HepG2 (cell line): ENCODE measurements around the gene TSEN54. TPM values are rescaled to one million over a fixed set of nuclear protein-coding genes. Genes with fewer than 3 reads are reported as not detected.

Experiments
- ATAC-seq: fragments of 200-7000 bp; cut with Tn5 transposase; 3 replicates; pipeline ENCODE4 v1.9.1; 2020; ENCODE audit warnings: mild to moderate bottlenecking, moderate library complexity
- BruUV-seq: library from RNA; stranded (reverse); fragments of 400-500 nt; replicated peaks from 2 replicates; lab custom pipeline; 2021; lab: Mats Ljungman, UMichigan
- CTCF ChIA-PET: fragments of 300-600 bp; formaldehyde crosslinking; extraction: SDS; loops from one replicate; lab custom pipeline; 2021; ENCODE audit warnings: low total read pairs, inconsistent platforms, low intra/inter-chr PET ratio; lab: Yijun Ruan, JAX
- POLR2A ChIA-PET: fragments of 350-600 bp; sonication (Branson Sonifier 250); formaldehyde crosslinking; loops from one replicate; lab custom pipeline; 2020; ENCODE audit warnings: antibody characterized with exemption, inconsistent platforms; lab: Yijun Ruan, JAX
- DNase-seq: peaks from one replicate; pipeline ENCODE4 v3.0.0-alpha.2; 2015; ENCODE audit warnings: low spot score
- FAIRE-seq: peaks from 3 replicates; lab custom pipeline; 2011; peaks lifted over from hg19 to GRCh38; lab: Jason Lieb, UNC
- H2AFZ ChIP-seq: one replicate; pipeline ENCODE4 v1.6.1; 2011; ENCODE audit warnings: low read length, inconsistent platforms
- H3K27ac ChIP-seq: fragments of 300-600 bp; 3 replicates; pipeline ENCODE4 v1.8.0; 2011; ENCODE audit warnings: mixed run types, mild to moderate bottlenecking, mixed read lengths, low read length, inconsistent platforms; ENCODE audit not compliant: insufficient read depth; ENCODE audit errors: extremely low read length
- H3K27me3 ChIP-seq, 2 experiments: fragments of 200-600 bp in 1 of 2; 2 replicates in 1 of 2; 3 replicates in 1 of 2; pipeline versions ENCODE4 v1.6.0 to v1.8.0; 2011; ENCODE audit warnings: low read length in 2 of 2, mild to moderate bottlenecking in 2 of 2, moderate library complexity in 2 of 2, inconsistent platforms in 1 of 2; ENCODE audit not compliant: insufficient read depth in 2 of 2, control insufficient read depth in 1 of 2
- H3K36me3 ChIP-seq, 2 experiments: fragments of 200-600 bp in 1 of 2; replicated peaks in 1 of 2; 2 replicates in 1 of 2; 3 replicates in 1 of 2; pipeline versions ENCODE4 v1.5.1 to v1.8.0; 2011; ENCODE audit warnings: low read length in 2 of 2, inconsistent platforms in 1 of 2; ENCODE audit not compliant: insufficient read depth in 2 of 2, control insufficient read depth in 1 of 2
- H3K4me1 ChIP-seq: 2 replicates; pipeline ENCODE4 v1.5.1; 2012; ENCODE audit warnings: low read length, inconsistent platforms; ENCODE audit not compliant: insufficient read depth
- H3K4me2 ChIP-seq: 2 replicates; pipeline ENCODE4 v1.6.0; 2011; ENCODE audit warnings: low read depth, low read length, inconsistent platforms
- H3K4me3 ChIP-seq, 3 experiments: fragments of 200-600 bp in 1 of 3; sonication (generic), shearing (Covaris generic) in 1 of 3; replicated peaks in 1 of 3; 2 replicates each; pipeline ENCODE4 v1.5.1; 2011 to 2016; ENCODE audit warnings: low read length in 3 of 3, inconsistent platforms in 2 of 3, low read depth in 2 of 3, mild to moderate bottlenecking in 2 of 3, control low read depth in 1 of 3, mixed read lengths in 1 of 3; ENCODE audit not compliant: insufficient read depth in 1 of 3
- H3K79me2 ChIP-seq: one replicate; pipeline ENCODE4 v1.6.1; 2011; ENCODE audit warnings: low read length, inconsistent platforms; ENCODE audit not compliant: insufficient read depth
- H3K9ac ChIP-seq: 2 replicates; pipeline ENCODE4 v1.6.0; 2011; ENCODE audit warnings: mild to moderate bottlenecking, low read depth, low read length, inconsistent platforms; ENCODE audit not compliant: insufficient read depth
- H3K9me3 ChIP-seq: 2 replicates; pipeline ENCODE4 v1.5.1; 2012; ENCODE audit warnings: mild to moderate bottlenecking, low read length
- H4K20me1 ChIP-seq: 2 replicates; pipeline ENCODE4 v1.6.0; 2011; ENCODE audit warnings: inconsistent platforms, mild to moderate bottlenecking, low read length, moderate library complexity; ENCODE audit not compliant: insufficient read depth
- ATRX ChIP-seq: sonication (generic); formaldehyde crosslinking; IDR thresholded peaks from 2 replicates; pipeline ENCODE4 v1.4.0; 2020; ENCODE audit warnings: missing genetic modification reagents, borderline replicate concordance
- JUN ChIP-seq: sonication (generic); formaldehyde crosslinking; IDR thresholded peaks from 2 replicates; pipeline ENCODE4 v1.4.0; 2020; ENCODE audit warnings: mild to moderate bottlenecking, missing genetic modification reagents
- MBD4 ChIP-seq: IDR thresholded peaks from 2 replicates; pipeline ENCODE4 v1.6.1; 2012; ENCODE audit warnings: low read length, inconsistent platforms, borderline replicate concordance
- NCOA1 ChIP-seq: sonication (generic); formaldehyde crosslinking; IDR thresholded peaks from 2 replicates; pipeline ENCODE4 v1.9.0; 2021; ENCODE audit warnings: missing genetic modification reagents
- RBM22 ChIP-seq: fragments of 200-400 bp; formaldehyde crosslinking; optimal IDR thresholded peaks from 2 replicates; pipeline ENCODE3; 2017; ENCODE audit warnings: mild to moderate bottlenecking, low read length, moderate library complexity
- RFX3 ChIP-seq: IDR thresholded peaks from 2 replicates; pipeline ENCODE4 v1.6.1; 2016; ENCODE audit warnings: missing biosample characterization, missing genetic modification reagents
- SMC3 ChIP-seq: IDR thresholded peaks from 2 replicates; pipeline ENCODE4 v1.6.1; 2011; ENCODE audit warnings: low read length, improper control_type of control experiment
- TEAD3 ChIP-seq: optimal IDR thresholded peaks from 2 replicates; pipeline ENCODE3; 2016; ENCODE audit warnings: borderline replicate concordance
- YEATS2 ChIP-seq: sonication (generic); formaldehyde crosslinking; IDR thresholded peaks from 2 replicates; pipeline ENCODE4 v1.4.0; 2020; ENCODE audit warnings: missing genetic modification reagents, borderline replicate concordance
- ZIK1 ChIP-seq: sonication (generic); formaldehyde crosslinking; IDR thresholded peaks from 2 replicates; pipeline ENCODE4 v1.5.0; 2020; ENCODE audit warnings: mild to moderate bottlenecking, low read depth, missing genetic modification reagents, borderline replicate concordance
- ZNF274 ChIP-seq: sonication (generic); formaldehyde crosslinking; IDR thresholded peaks from 2 replicates; pipeline ENCODE4 v1.5.1; 2020; ENCODE audit warnings: mild to moderate bottlenecking, missing genetic modification reagents
- ZNF382 ChIP-seq: sonication (generic); formaldehyde crosslinking; IDR thresholded peaks from 2 replicates; pipeline ENCODE4 v1.5.0; 2020; ENCODE audit warnings: missing genetic modification reagents, mild to moderate bottlenecking, borderline replicate concordance
- ZNF468 ChIP-seq: sonication (generic); formaldehyde crosslinking; IDR thresholded peaks from 2 replicates; pipeline ENCODE4 v1.8.0; 2022; ENCODE audit warnings: mild to moderate bottlenecking, moderate library complexity, missing genetic modification reagents
- ZSCAN12 ChIP-seq: sonication (generic); formaldehyde crosslinking; IDR thresholded peaks from 2 replicates; pipeline ENCODE4 v1.9.0; 2021; ENCODE audit warnings: mild to moderate bottlenecking, missing genetic modification reagents
- WGBS: methylation state at CpG from one replicate; pipeline ENCODE4 v1.1.6; 2017; ENCODE audit warnings: low lambda C conversion rate; 5-methylcytosine and 5-hydroxymethylcytosine counted together
- in situ Hi-C: cut with HindIII; loops from 2 replicates; pipeline ENCODE4 v1.10.0; 2017; ENCODE audit warnings: low pct_unique_long_range_greater_than_20kb; ENCODE audit not compliant: extremely low pct_ligation_motif_present
- intact Hi-C: fragments of 100-400 bp; cut with micrococcal nuclease; formaldehyde crosslinking; loops from one replicate; pipeline ENCODE4 v1.10.0; 2022; ENCODE audit not compliant: unreplicated experiment
- polyA plus RNA-seq, 8 experiments: library from polyadenylated mRNA; depleted of rRNA in 3 of 8; stranded (reverse) in 7 of 8; unstranded in 1 of 8; fragments of >200 nt; fragmentation: Illumina TruSeq in 4 of 8; extraction: Trizol in 4 of 8; gene quantifications; 2 replicates each; pipeline versions ENCODE4 v1.2.1 to v1.2.3, GENCODE V29; 2011 to 2016; ENCODE audit warnings: low read depth in 4 of 8, missing spikeins in 1 of 8, mixed read lengths in 1 of 8; ENCODE audit not compliant: insufficient read depth in 1 of 8
- total RNA-seq, 5 experiments: library from RNA; depleted of rRNA; stranded (reverse); fragments of >200 nt; fragmentation: Illumina TruSeq; extraction: Trizol; gene quantifications; 2 replicates each; pipeline ENCODE4 v1.2.3, GENCODE V29; 2016; ENCODE audit warnings: low read depth in 1 of 5
- TF ChIP-seq, protein P1 (sequence below): sonication (generic); formaldehyde crosslinking; IDR thresholded peaks from 2 replicates; pipeline ENCODE4 v1.4.0; 2020; ENCODE audit warnings: mild to moderate bottlenecking, missing genetic modification reagents
- TF ChIP-seq, protein P2 (sequence below): sonication (generic); formaldehyde crosslinking; IDR thresholded peaks from 2 replicates; pipeline ENCODE4 v1.4.0; 2020; ENCODE audit warnings: mild to moderate bottlenecking, missing genetic modification reagents
- TF ChIP-seq, protein P3 (sequence below): sonication (generic); formaldehyde crosslinking; conservative IDR thresholded peaks from 2 replicates; pipeline ENCODE4 v1.4.0; 2020; ENCODE audit warnings: missing genetic modification reagents
- TF ChIP-seq, protein P4 (sequence below): IDR thresholded peaks from 2 replicates; pipeline ENCODE4 v1.6.1; 2016; ENCODE audit warnings: low read depth, control low read depth

TSEN54 gene
- total and polyA plus RNA-seq, 2 of the 13 experiments (the other 11 are each of a cell fraction or from before 2014, with no cell fraction given): 62.9 to 63.3 TPM

DNA sequence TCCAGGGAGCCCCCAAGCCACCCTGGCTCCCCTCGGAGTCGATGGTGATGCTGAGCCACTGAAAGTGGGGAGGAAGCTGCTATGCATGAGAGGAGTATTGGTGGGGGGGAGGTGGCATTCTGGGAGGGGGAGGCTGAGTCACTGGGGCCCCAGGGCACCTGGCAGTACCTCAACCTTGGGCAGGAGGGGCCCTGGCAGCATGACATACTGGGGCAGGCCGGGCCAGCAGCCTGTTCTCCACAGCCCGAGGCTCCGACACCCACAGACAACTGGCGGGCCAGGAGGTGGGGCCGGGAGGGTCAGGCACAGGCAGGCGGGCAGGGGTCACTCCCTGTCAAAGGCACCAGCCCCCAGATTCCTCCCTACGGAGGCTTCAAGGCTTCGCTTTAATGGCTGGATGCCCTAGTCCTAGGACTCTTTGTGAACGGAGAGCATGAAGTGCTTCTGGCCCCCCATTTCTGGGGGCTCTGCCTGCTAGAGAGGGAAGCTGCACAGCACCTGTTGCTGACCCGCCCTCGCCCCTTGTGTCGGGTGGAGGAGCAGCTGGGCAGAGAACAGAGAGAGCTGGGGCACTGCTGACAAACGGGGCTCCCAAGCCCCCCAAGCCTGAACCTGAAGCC lies 1.9 kb upstream of the TSEN54 start:
- DNase-seq (no peak), FAIRE-seq (no peak), ATAC-seq (peak; percentile 8)
- H4K20me1 ChIP-seq: peaks cover 10% of the 10 kb centered on the region; the same call in 1 of the 2 replicates
- no peaks in the 10 kb centered on the region for H3K9me3 ChIP-seq
- peak overlapping the region; percentile 68 to 93 (median 79) for H3K4me3 ChIP-seq
- peak overlapping the region; percentile 75 for H3K9ac ChIP-seq
- no peaks in the 10 kb centered on the region; a peak in 1 of 5 replicates for H3K27me3 ChIP-seq
- no peak overlapping the region for H2AFZ ChIP-seq
- POLR2A ChIA-PET: interaction anchor here (1.0 to 1.3 kb wide), 4 partner anchors 11 to 58 kb away, joined by 3 to 5 read pairs (median 4); partner anchors contain the start of genes LLGL2 and TMEM94
- H3K4me1 ChIP-seq: peaks cover 61% of the 10 kb centered on the region
- intact Hi-C loops: loop anchor here (2.0 to 5.0 kb wide), 2 partner anchors 57 to 430 kb away; partner anchors contain the start of gene TMEM94
- CTCF ChIA-PET: interaction anchor here (3.1 kb wide), 1 partner anchor 10 kb away, joined by 22 read pairs; no protein-coding TSS in a partner anchor
- peaks cover 3 to 10% of the 10 kb centered on the region in 2 experiments for H3K36me3 ChIP-seq
- H3K79me2 ChIP-seq: peaks cover 10% of the 10 kb centered on the region
- no TSS peak for BruUV-seq
- peak overlapping the region; percentile 51 for H3K27ac ChIP-seq
- 0% methylated on average over 8 of the region's 15 CpGs for WGBS
- in situ Hi-C loops: no loop called here
- H3K4me2 ChIP-seq: peak overlapping the region; percentile 91
- TF ChIP-seq RFX3 (no peak), ZNF382 (CRISPR knock-in tag) (no peak), ATRX (CRISPR knock-in tag) (no peak), TEAD3 (CRISPR knock-in tag) (no peak), ZIK1 (CRISPR knock-in tag) (no peak), SMC3 (no peak), ZNF274 (CRISPR knock-in tag) (no peak), MBD4 (no peak), ZNF468 (CRISPR knock-in tag) (no peak), YEATS2 (CRISPR knock-in tag) (no peak), NCOA1 (CRISPR knock-in tag) (no peak), RBM22 (no peak), JUN (CRISPR knock-in tag) (peak; percentile 71), ZSCAN12 (CRISPR knock-in tag) (no peak)
- TF ChIP-seq, protein P1, sequence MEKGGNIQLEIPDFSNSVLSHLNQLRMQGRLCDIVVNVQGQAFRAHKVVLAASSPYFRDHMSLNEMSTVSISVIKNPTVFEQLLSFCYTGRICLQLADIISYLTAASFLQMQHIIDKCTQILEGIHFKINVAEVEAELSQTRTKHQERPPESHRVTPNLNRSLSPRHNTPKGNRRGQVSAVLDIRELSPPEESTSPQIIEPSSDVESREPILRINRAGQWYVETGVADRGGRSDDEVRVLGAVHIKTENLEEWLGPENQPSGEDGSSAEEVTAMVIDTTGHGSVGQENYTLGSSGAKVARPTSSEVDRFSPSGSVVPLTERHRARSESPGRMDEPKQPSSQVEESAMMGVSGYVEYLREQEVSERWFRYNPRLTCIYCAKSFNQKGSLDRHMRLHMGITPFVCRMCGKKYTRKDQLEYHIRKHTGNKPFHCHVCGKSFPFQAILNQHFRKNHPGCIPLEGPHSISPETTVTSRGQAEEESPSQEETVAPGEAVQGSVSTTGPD (CRISPR knock-in tag): peak; percentile 24; the same call in 1 of the 2 replicates
- TF ChIP-seq, protein P2, sequence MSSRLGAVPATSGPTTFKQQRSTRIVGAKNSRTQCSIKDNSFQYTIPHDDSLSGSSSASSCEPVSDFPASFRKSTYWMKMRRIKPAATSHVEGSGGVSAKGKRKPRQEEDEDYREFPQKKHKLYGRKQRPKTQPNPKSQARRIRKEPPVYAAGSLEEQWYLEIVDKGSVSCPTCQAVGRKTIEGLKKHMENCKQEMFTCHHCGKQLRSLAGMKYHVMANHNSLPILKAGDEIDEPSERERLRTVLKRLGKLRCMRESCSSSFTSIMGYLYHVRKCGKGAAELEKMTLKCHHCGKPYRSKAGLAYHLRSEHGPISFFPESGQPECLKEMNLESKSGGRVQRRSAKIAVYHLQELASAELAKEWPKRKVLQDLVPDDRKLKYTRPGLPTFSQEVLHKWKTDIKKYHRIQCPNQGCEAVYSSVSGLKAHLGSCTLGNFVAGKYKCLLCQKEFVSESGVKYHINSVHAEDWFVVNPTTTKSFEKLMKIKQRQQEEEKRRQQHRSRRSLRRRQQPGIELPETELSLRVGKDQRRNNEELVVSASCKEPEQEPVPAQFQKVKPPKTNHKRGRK (CRISPR knock-in tag): no peak
- TF ChIP-seq, protein P3, sequence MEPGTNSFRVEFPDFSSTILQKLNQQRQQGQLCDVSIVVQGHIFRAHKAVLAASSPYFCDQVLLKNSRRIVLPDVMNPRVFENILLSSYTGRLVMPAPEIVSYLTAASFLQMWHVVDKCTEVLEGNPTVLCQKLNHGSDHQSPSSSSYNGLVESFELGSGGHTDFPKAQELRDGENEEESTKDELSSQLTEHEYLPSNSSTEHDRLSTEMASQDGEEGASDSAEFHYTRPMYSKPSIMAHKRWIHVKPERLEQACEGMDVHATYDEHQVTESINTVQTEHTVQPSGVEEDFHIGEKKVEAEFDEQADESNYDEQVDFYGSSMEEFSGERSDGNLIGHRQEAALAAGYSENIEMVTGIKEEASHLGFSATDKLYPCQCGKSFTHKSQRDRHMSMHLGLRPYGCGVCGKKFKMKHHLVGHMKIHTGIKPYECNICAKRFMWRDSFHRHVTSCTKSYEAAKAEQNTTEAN: no peak
- TF ChIP-seq, protein P4, sequence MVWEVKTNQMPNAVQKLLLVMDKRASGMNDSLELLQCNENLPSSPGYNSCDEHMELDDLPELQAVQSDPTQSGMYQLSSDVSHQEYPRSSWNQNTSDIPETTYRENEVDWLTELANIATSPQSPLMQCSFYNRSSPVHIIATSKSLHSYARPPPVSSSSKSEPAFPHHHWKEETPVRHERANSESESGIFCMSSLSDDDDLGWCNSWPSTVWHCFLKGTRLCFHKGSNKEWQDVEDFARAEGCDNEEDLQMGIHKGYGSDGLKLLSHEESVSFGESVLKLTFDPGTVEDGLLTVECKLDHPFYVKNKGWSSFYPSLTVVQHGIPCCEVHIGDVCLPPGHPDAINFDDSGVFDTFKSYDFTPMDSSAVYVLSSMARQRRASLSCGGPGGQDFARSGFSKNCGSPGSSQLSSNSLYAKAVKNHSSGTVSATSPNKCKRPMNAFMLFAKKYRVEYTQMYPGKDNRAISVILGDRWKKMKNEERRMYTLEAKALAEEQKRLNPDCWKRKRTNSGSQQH (CRISPR knock-in tag): no peak
